H1 (cell line): ENCODE data around the gene DCAF8L2. TPM values are rescaled to one million over a fixed set of nuclear protein-coding genes. Genes with fewer than 3 reads are reported as not detected.

Source experiments
- CTCF ChIA-PET: fragments of 300-600 bp; sonication (Branson Sonifier 250); formaldehyde crosslinking; loops from one replicate; lab custom pipeline; 2021; ENCODE audit not compliant: partially characterized antibody; lab: Charles Lee
- POLR2A ChIA-PET: fragments of 300-600 bp; sonication (Branson Sonifier 250); formaldehyde crosslinking; loops from one replicate; lab custom pipeline; 2021; ENCODE audit warnings: inconsistent platforms; ENCODE audit not compliant: partially characterized antibody; lab: Charles Lee
- DNase-seq, 2 experiments: peaks; one replicate each; pipeline versions ENCODE4 v3.0.0 to v3.0.0-alpha.2; 2010 to 2022; ENCODE audit warnings: low spot score in 2 of 2, low read depth in 1 of 2, mixed read lengths in 1 of 2
- FAIRE-seq: peaks from 2 replicates; lab custom pipeline; 2011; peaks lifted over from hg19 to GRCh38; lab: Jason Lieb, UNC
- H2AFZ ChIP-seq: 2 replicates; pipeline ENCODE4 v1.8.1; 2012; ENCODE audit warnings: low read length, inconsistent platforms
- H2AK5ac ChIP-seq: 2 replicates; pipeline ENCODE4 v1.6.1; 2013; ENCODE audit warnings: low read depth, low read length
- H2BK120ac ChIP-seq: replicated peaks from 2 replicates; pipeline ENCODE3; 2013; ENCODE audit warnings: low read depth, low read length, inconsistent platforms
- H2BK12ac ChIP-seq: 2 replicates; pipeline ENCODE4 v1.6.1; 2013; ENCODE audit warnings: low read depth, low read length
- H2BK15ac ChIP-seq: 2 replicates; pipeline ENCODE4 v1.6.1; 2013; ENCODE audit warnings: low read length
- H2BK20ac ChIP-seq: 2 replicates; pipeline ENCODE4 v1.6.1; 2013; ENCODE audit warnings: low read length
- H2BK5ac ChIP-seq: 2 replicates; pipeline ENCODE4 v1.6.1; 2013; ENCODE audit warnings: low read depth, low read length
- H3K14ac ChIP-seq: 2 replicates; pipeline ENCODE4 v1.6.1; 2013; ENCODE audit warnings: inconsistent platforms; ENCODE audit not compliant: insufficient read length
- H3K18ac ChIP-seq: 2 replicates; pipeline ENCODE4 v1.6.1; 2013; ENCODE audit warnings: low read length; ENCODE audit errors: extremely low read depth
- H3K23ac ChIP-seq: 2 replicates; pipeline ENCODE4 v1.6.1; 2013; ENCODE audit warnings: inconsistent platforms; ENCODE audit not compliant: insufficient read length
- H3K23me2 ChIP-seq: 2 replicates; pipeline ENCODE4 v1.6.1; 2013; ENCODE audit warnings: low read depth, low read length
- H3K27ac ChIP-seq: 2 replicates; pipeline ENCODE4 v1.6.1; 2011; ENCODE audit warnings: low read depth, low read length, inconsistent platforms
- H3K27me3 ChIP-seq, 4 experiments: replicated peaks in 1 of 4; 1 replicate in 1 of 4; 2 replicates in 3 of 4; pipeline versions ENCODE4 v1.6.1 to v1.8.1; 2011 to 2013; ENCODE audit warnings: low read length in 3 of 4, mild to moderate bottlenecking in 3 of 4, inconsistent platforms in 2 of 4, mixed read lengths in 2 of 4, moderate library complexity in 1 of 4; ENCODE audit not compliant: control insufficient read depth in 3 of 4, insufficient read depth in 3 of 4; ENCODE audit errors: extremely low read depth in 1 of 4
- H3K36me3 ChIP-seq, 4 experiments: 2 replicates each; pipeline versions ENCODE4 v1.6.1 to v1.8.1; 2011 to 2013; ENCODE audit warnings: mild to moderate bottlenecking in 4 of 4, low read length in 3 of 4, moderate library complexity in 2 of 4, control low read depth in 1 of 4, inconsistent platforms in 1 of 4; ENCODE audit not compliant: insufficient read depth in 4 of 4, control insufficient read depth in 2 of 4
- H3K4ac ChIP-seq: replicated peaks from 2 replicates; pipeline ENCODE3; 2013; ENCODE audit warnings: low read length, low read depth, mixed read lengths, inconsistent platforms; ENCODE audit not compliant: insufficient read length
- H3K4me1 ChIP-seq, 4 experiments: replicated peaks in 1 of 4; 1 replicate in 1 of 4; 2 replicates in 3 of 4; pipeline versions ENCODE4 v1.6.1 to v1.8.1; 2011 to 2013; ENCODE audit warnings: low read length in 3 of 4, inconsistent platforms in 2 of 4, mixed read lengths in 1 of 4; ENCODE audit not compliant: insufficient read depth in 4 of 4, control insufficient read depth in 3 of 4
- H3K4me2 ChIP-seq, 2 experiments: 2 replicates each; pipeline versions ENCODE4 v1.6.1 to v1.8.1; 2011 to 2013; ENCODE audit warnings: low read depth in 2 of 2, low read length in 2 of 2, control low read depth in 1 of 2, inconsistent platforms in 1 of 2, mild to moderate bottlenecking in 1 of 2; ENCODE audit not compliant: insufficient read depth in 1 of 2
- H3K4me3 ChIP-seq, 4 experiments: fragments of 200-600, 300-600 bp in 1 of 4; sonication (generic), shearing (Covaris generic), sonication (Bioruptor Twin) in 1 of 4; 2 replicates each; pipeline versions ENCODE4 v1.5.1 to v1.8.1; 2011 to 2016; ENCODE audit warnings: low read length in 4 of 4, low read depth in 3 of 4, control low read depth in 2 of 4, inconsistent platforms in 2 of 4, mild to moderate bottlenecking in 2 of 4, mixed read lengths in 1 of 4, moderate library complexity in 1 of 4; ENCODE audit not compliant: insufficient read depth in 2 of 4; ENCODE audit errors: extremely low read depth in 1 of 4
- H3K56ac ChIP-seq: replicated peaks from 2 replicates; pipeline ENCODE3; 2013; ENCODE audit warnings: low read depth, mild to moderate bottlenecking, mixed read lengths, low read length, inconsistent platforms; ENCODE audit not compliant: insufficient read length
- H3K79me1 ChIP-seq: 2 replicates; pipeline ENCODE4 v1.6.1; 2013; ENCODE audit warnings: low read depth, low read length, control low read depth
- H3K79me2 ChIP-seq, 2 experiments: 2 replicates each; pipeline versions ENCODE4 v1.6.1 to v1.8.1; 2012 to 2013; ENCODE audit warnings: low read length in 2 of 2, mild to moderate bottlenecking in 2 of 2, inconsistent platforms in 1 of 2; ENCODE audit not compliant: insufficient read depth in 2 of 2, control insufficient read depth in 1 of 2
- H3K9ac ChIP-seq, 4 experiments: replicated peaks in 1 of 4; 1 replicate in 1 of 4; 2 replicates in 3 of 4; pipeline versions ENCODE4 v1.6.1 to v1.8.1; 2011 to 2013; ENCODE audit warnings: low read depth in 3 of 4, low read length in 3 of 4, control low read depth in 2 of 4, mild to moderate bottlenecking in 2 of 4, moderate library complexity in 2 of 4, inconsistent platforms in 1 of 4; ENCODE audit errors: extremely low read depth in 1 of 4
- H3K9me3 ChIP-seq, 2 experiments: 2 replicates each; pipeline versions ENCODE4 v1.6.1 to v1.8.1; 2012 to 2013; ENCODE audit warnings: mild to moderate bottlenecking in 2 of 2, moderate library complexity in 2 of 2, control low read depth in 1 of 2, inconsistent platforms in 1 of 2, low read depth in 1 of 2, low read length in 1 of 2, mixed read lengths in 1 of 2; ENCODE audit not compliant: insufficient read depth in 2 of 2
- H4K20me1 ChIP-seq, 2 experiments: replicated peaks in 1 of 2; 2 replicates each; pipeline versions ENCODE3 to v1.8.1; 2011 to 2013; ENCODE audit warnings: inconsistent platforms in 2 of 2, low read length in 2 of 2, mild to moderate bottlenecking in 1 of 2; ENCODE audit not compliant: insufficient read depth in 2 of 2, control insufficient read depth in 1 of 2
- H4K5ac ChIP-seq: 2 replicates; pipeline ENCODE4 v1.6.1; 2013; ENCODE audit warnings: low read length, low read depth, mixed read lengths, inconsistent platforms; ENCODE audit not compliant: insufficient read length
- H4K8ac ChIP-seq: 2 replicates; pipeline ENCODE4 v1.8.0; 2013; ENCODE audit warnings: mild to moderate bottlenecking, moderate library complexity, low read length, inconsistent platforms; ENCODE audit not compliant: insufficient read depth; ENCODE audit errors: extremely low read depth
- H4K91ac ChIP-seq: replicated peaks from 2 replicates; pipeline ENCODE3; 2013; ENCODE audit warnings: low read length, mixed read lengths, inconsistent platforms; ENCODE audit not compliant: insufficient read length
- BRCA1 ChIP-seq: IDR thresholded peaks from 2 replicates; pipeline ENCODE4 v1.6.1; 2012; ENCODE audit warnings: low read depth, low read length, improper control_type of control experiment
- CBX5 ChIP-seq: fragments of 300-800, 300-1000 bp; sonication (generic); IDR thresholded peaks from 2 replicates; pipeline ENCODE4 v1.7.1; 2016; ENCODE audit warnings: antibody characterized with exemption, low read length, low read depth
- FOSL1 ChIP-seq: IDR thresholded peaks from 2 replicates; pipeline ENCODE4 v1.6.1; 2011; ENCODE audit warnings: mild to moderate bottlenecking, low read depth, low read length, moderate library complexity; ENCODE audit not compliant: insufficient read depth
- HDAC2 ChIP-seq, 2 experiments: fragments of 300-600 bp in 1 of 2; sonication (generic) in 1 of 2; IDR thresholded peaks; 2 replicates each; pipeline ENCODE4 v1.6.1; 2011 to 2012; ENCODE audit warnings: low read depth in 2 of 2, low read length in 2 of 2, mild to moderate bottlenecking in 2 of 2, moderate library complexity in 2 of 2, borderline replicate concordance in 1 of 2, inconsistent platforms in 1 of 2
- MAFK ChIP-seq: IDR thresholded peaks from 2 replicates; pipeline ENCODE4 v1.6.1; 2012; ENCODE audit warnings: low read depth, mild to moderate bottlenecking, improper control_type of control experiment, low read length
- PHF8 ChIP-seq: fragments of 200-600 bp; sonication (generic); conservative IDR thresholded peaks from 2 replicates; pipeline ENCODE4 v1.7.1; 2012; ENCODE audit warnings: low read depth, mild to moderate bottlenecking, inconsistent platforms, low read length, moderate library complexity
- POU5F1 ChIP-seq: IDR thresholded peaks from 2 replicates; pipeline ENCODE4 v1.6.1; 2011; ENCODE audit warnings: low read depth, mild to moderate bottlenecking, low read length, moderate library complexity
- RBBP5 ChIP-seq: IDR thresholded peaks from 2 replicates; pipeline ENCODE4 v1.7.1; 2012; ENCODE audit warnings: low read depth, mild to moderate bottlenecking, inconsistent platforms, low read length, moderate library complexity, borderline replicate concordance
- SAP30 ChIP-seq: fragments of 300-600 bp; sonication (generic); IDR thresholded peaks from 2 replicates; pipeline ENCODE4 v1.7.1; 2012; ENCODE audit warnings: low read length, moderate library complexity, mild to moderate bottlenecking, inconsistent platforms; ENCODE audit not compliant: insufficient read depth, insufficient replicate concordance
- TEAD4 ChIP-seq: IDR thresholded peaks from 2 replicates; pipeline ENCODE4 v1.6.1; 2012; ENCODE audit warnings: low read depth, low read length, inconsistent platforms, mixed read lengths
- WGBS, 2 experiments: shearing (Covaris generic) in 1 of 2; methylation state at CpG; one replicate each; pipeline versions ENCODE4 v1.1.6 to v1.1.7; 2013 to 2015; ENCODE audit warnings: low lambda C conversion rate in 2 of 2, mixed read lengths in 2 of 2, inconsistent platforms in 1 of 2, low coverage in 1 of 2, missing lambda C conversion rate in 1 of 2; ENCODE audit not compliant: insufficient replicate concordance in 2 of 2, insufficient coverage in 1 of 2, insufficient read length in 1 of 2; ENCODE audit errors: extremely low coverage in 1 of 2, missing lambda C conversion rate in 1 of 2; 5-methylcytosine and 5-hydroxymethylcytosine counted together
- polyA plus RNA-seq, 7 experiments: library from polyadenylated mRNA; depleted of rRNA in 3 of 7; stranded (reverse) in 5 of 7; unstranded in 2 of 7; fragments of >200 nt in 5 of 7; fragments of 200-250 nt in 2 of 7; gene quantifications; 1 replicate in 5 of 7; 2 replicates in 1 of 7; 4 replicates in 1 of 7; pipeline versions ENCODE4 v1.2.1 to v1.2.3, GENCODE V29; 2011 to 2013; ENCODE audit warnings: missing spikeins in 2 of 7, mixed read lengths in 2 of 7
- total RNA-seq: library from RNA; stranded (reverse); fragmentation: NEBNext Ultra II Directional; extraction: Animal tissue kit (Norgen Biotek cat#: 25700); gene quantifications from 2 replicates; pipeline ENCODE4 v1.2.1, GENCODE V29; 2021
- TF ChIP-seq, protein P1 (sequence below): IDR thresholded peaks from 2 replicates; pipeline ENCODE4 v1.6.1; 2011; ENCODE audit warnings: low read depth, mild to moderate bottlenecking, low read length; ENCODE audit not compliant: insufficient read depth

DCAF8L2 gene
- total and polyA plus RNA-seq, 2 of the 8 experiments (the other 6 are each of a cell fraction or from before 2014, with no cell fraction given), result not detected

DNA sequence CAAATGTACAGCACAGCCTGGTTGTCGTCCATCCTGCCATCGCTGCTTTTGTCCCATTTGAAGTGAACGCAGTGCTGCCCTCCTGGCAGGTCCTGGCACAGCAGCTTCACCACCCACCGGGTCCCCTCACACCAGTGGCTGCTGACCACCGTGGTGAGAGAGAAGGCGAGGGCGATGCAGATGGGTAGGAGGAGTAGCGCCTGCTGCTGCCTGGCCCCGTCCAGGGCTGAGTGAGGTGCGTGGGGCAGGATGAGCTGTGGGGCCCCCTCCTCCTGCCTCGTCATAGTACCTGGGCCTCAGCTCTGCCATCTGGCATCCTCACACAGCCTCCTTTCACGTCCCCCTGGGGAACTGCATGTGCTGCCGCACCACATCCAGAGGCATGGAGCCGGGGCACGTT lies 1.8 kb downstream of the DCAF8L2 start:
- no peaks in the 10 kb centered on the region for H3K79me1 ChIP-seq
- H3K4me1 ChIP-seq, result no peaks in the 10 kb centered on the region
- H3K9me3 ChIP-seq, result no peaks in the 10 kb centered on the region
- no peak overlapping the region for H2AFZ ChIP-seq
- H3K23ac ChIP-seq, result no peak overlapping the region
- H4K5ac ChIP-seq, result no peak overlapping the region
- H3K56ac ChIP-seq, result no peak overlapping the region
- H3K27ac ChIP-seq, result no peak overlapping the region
- ChIA-PET POLR2A (no interaction called here), CTCF (interaction anchor here (0.7 kb wide), 1 partner anchor 277 kb away, joined by 3 read pairs; no protein-coding TSS in a partner anchor)
- no peak overlapping the region for H3K18ac ChIP-seq
- H3K4me2 ChIP-seq, result no peak overlapping the region
- no peaks in the 10 kb centered on the region for H3K79me2 ChIP-seq
- H2BK12ac ChIP-seq, result no peak overlapping the region
- H3K4ac ChIP-seq, result no peak overlapping the region
- H4K8ac ChIP-seq, result no peak overlapping the region
- DNase-seq (no peak), FAIRE-seq (no peak)
- no peak overlapping the region for H2AK5ac ChIP-seq
- H3K4me3 ChIP-seq, result no peak overlapping the region
- no peaks in the 10 kb centered on the region for H3K36me3 ChIP-seq
- H2BK5ac ChIP-seq, result no peak overlapping the region
- WGBS, 2 experiments, result 87% methylated on average over 5 of the region's 15 CpGs; no CpG with 5 or more reads in 1 of the 2 experiments
- no peaks in the 10 kb centered on the region for H4K20me1 ChIP-seq
- H3K27me3 ChIP-seq, result no peaks in the 10 kb centered on the region
- no peak overlapping the region for H4K91ac ChIP-seq
- H3K23me2 ChIP-seq, result no peaks in the 10 kb centered on the region
- TF ChIP-seq PHF8 (no peak), FOSL1 (no peak), RBBP5 (no peak), BRCA1 (no peak), CBX5 (no peak), POU5F1 (no peak), HDAC2 (IDR thresholded peaks at IDR 0.05; ENCODE audit: borderline replicate concordance in 1 of 2, low read depth in 2 of 2, low read length in 2 of 2) (no peak), MAFK (no peak), SAP30 (no peak), TEAD4 (no peak)
- TF ChIP-seq, protein P1, sequence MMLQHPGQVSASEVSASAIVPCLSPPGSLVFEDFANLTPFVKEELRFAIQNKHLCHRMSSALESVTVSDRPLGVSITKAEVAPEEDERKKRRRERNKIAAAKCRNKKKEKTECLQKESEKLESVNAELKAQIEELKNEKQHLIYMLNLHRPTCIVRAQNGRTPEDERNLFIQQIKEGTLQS, result no peak
- no peak overlapping the region for H3K9ac ChIP-seq
- H2BK20ac ChIP-seq, result no peak overlapping the region
- no peak overlapping the region for H2BK15ac ChIP-seq
- H3K14ac ChIP-seq, result no peak overlapping the region
- no peak overlapping the region for H2BK120ac ChIP-seq
